ENCODE measurements around the gene DSTN. TPM values are rescaled to one million over a fixed set of nuclear protein-coding genes. Genes with fewer than 3 reads are reported as not detected.
A peak's percentile ranks its signal among the peaks of the same experiment; 100 is the strongest.

Gene DSTN
- total RNA-seq, 1 experiment from 2014 or later = 110 TPM

DNA sequence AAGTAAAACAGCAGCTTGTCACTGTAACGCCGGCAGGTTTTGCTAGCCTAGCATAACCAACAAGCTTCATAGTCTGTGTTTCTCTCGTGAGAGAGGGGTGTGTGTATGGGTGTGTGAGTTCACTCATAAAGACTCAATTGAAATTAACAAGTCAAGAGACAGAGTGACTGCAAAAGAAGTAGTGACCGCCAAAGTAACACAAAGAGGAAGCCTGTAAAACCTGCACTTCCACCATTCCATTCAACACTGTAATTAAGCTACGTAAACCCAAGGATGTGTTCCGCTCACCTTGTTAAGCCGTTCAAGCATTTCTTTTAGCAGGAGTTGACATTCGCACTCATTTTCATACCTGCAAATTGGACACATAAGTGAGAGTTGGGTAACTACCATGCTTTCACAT lies 45.3 kb upstream of the DSTN start:
- Mint-ChIP-seq H3K27me3 (ENCODE audit: unreplicated experiment) (no peaks in the 10 kb centered on the region), H3K27ac (ENCODE audit: unreplicated experiment) (no peak overlapping the region), H3K9me3 (ENCODE audit: low read depth, unreplicated experiment) (no peaks in the 10 kb centered on the region), H3K4me3 (ENCODE audit: low read depth, unreplicated experiment) (no peak overlapping the region), H3K4me1 (ENCODE audit: low read depth, unreplicated experiment) (no peaks in the 10 kb centered on the region), H3K36me3 (ENCODE audit: insufficient read depth, unreplicated experiment) (no peaks in the 10 kb centered on the region)
- no peak for DNase-seq
- intact Hi-C loops (cut with micrococcal nuclease; ENCODE audit: unreplicated experiment) = no loop called here
- BruUV-seq (replicated peaks) = no TSS peak
- CTCF ChIA-PET = no interaction called here
- no peak for TF ChIP-seq CTCF (IDR thresholded peaks at IDR 0.05; ENCODE audit: unreplicated experiment)

- H3K4me1 Mint-ChIP-seq (ENCODE audit: low read depth, unreplicated experiment) = no peaks in the 10 kb centered on the region
- H3K27me3 Mint-ChIP-seq (ENCODE audit: unreplicated experiment) = no peaks in the 10 kb centered on the region
- no peak overlapping the region for H3K27ac Mint-ChIP-seq (ENCODE audit: unreplicated experiment)
- TF ChIP-seq CTCF (IDR thresholded peaks at IDR 0.05; ENCODE audit: unreplicated experiment) = no peak
- intact Hi-C loops (cut with micrococcal nuclease; ENCODE audit: unreplicated experiment) = no loop called here
- no peaks in the 10 kb centered on the region for H3K36me3 Mint-ChIP-seq (ENCODE audit: insufficient read depth, unreplicated experiment)
- BruUV-seq (replicated peaks) = no TSS peak
- no peaks in the 10 kb centered on the region for H3K9me3 Mint-ChIP-seq (ENCODE audit: low read depth, unreplicated experiment)
- CTCF ChIA-PET = no interaction called here
- H3K4me3 Mint-ChIP-seq (ENCODE audit: low read depth, unreplicated experiment) = no peak overlapping the region
- no peak for DNase-seq
These were observed 44.7 kb upstream of the DSTN start for GRCh38 chr20:17525132-17525531.

DNA sequence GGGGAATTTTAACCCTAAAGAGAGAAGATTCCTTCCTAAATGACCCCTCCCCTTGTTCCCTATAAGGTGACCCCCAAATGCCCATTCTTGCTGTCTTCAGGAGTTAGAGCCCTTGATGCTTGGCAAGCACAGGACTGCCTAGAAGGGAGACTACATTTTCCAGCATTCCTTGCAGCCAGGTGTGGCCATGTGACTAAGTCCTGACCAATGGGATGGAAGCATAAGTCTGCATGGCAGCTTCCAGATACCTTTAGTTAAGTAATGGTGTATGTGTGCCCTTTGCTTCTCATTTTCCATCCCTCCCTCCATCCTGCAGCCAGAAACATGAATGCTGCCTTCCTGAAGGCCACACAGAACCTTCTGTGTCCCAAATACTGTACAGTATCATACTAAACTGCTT lies 44.2 kb upstream of the DSTN start:
- CTCF ChIA-PET = no interaction called here
- H3K36me3 Mint-ChIP-seq (ENCODE audit: insufficient read depth, unreplicated experiment) = no peaks in the 10 kb centered on the region
- no TSS peak for BruUV-seq (replicated peaks)
- H3K27ac Mint-ChIP-seq (ENCODE audit: unreplicated experiment) = no peak overlapping the region
- no peaks in the 10 kb centered on the region for H3K4me1 Mint-ChIP-seq (ENCODE audit: low read depth, unreplicated experiment)
- TF ChIP-seq CTCF (IDR thresholded peaks at IDR 0.05; ENCODE audit: unreplicated experiment) = no peak
- intact Hi-C loops (cut with micrococcal nuclease; ENCODE audit: unreplicated experiment) = no loop called here
- no peaks in the 10 kb centered on the region for H3K9me3 Mint-ChIP-seq (ENCODE audit: low read depth, unreplicated experiment)
- H3K4me3 Mint-ChIP-seq (ENCODE audit: low read depth, unreplicated experiment) = no peak overlapping the region
- peak; percentile 19 for DNase-seq
- H3K27me3 Mint-ChIP-seq (ENCODE audit: unreplicated experiment) = no peaks in the 10 kb centered on the region

DNA sequence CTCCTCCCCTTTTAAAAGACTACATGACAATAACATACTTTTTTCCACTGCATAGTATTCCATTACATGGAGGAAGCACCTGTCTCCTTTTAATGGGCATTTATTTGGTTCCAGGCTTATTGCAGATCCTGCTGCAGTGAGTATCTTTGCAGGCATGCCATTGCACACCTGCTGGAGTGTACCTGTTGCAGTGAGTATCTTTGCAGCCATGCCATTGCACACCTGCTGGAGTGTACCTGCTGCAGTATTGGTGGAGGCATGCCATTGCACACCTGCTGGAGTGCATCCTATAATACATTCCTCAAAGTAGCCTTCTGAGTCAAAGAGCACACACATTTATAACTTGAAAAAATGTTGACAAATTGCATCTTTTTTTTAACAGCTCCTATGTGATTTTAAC lies 40.3 kb upstream of the DSTN start:
- no peak for TF ChIP-seq CTCF (IDR thresholded peaks at IDR 0.05; ENCODE audit: unreplicated experiment)
- H3K27me3 Mint-ChIP-seq (ENCODE audit: unreplicated experiment) = no peaks in the 10 kb centered on the region
- no peaks in the 10 kb centered on the region for H3K9me3 Mint-ChIP-seq (ENCODE audit: low read depth, unreplicated experiment)
- no TSS peak for BruUV-seq (replicated peaks)
- CTCF ChIA-PET = no interaction called here
- intact Hi-C loops (cut with micrococcal nuclease; ENCODE audit: unreplicated experiment) = no loop called here
- no peak overlapping the region for H3K4me3 Mint-ChIP-seq (ENCODE audit: low read depth, unreplicated experiment)
- no peak overlapping the region for H3K27ac Mint-ChIP-seq (ENCODE audit: unreplicated experiment)
- no peaks in the 10 kb centered on the region for H3K4me1 Mint-ChIP-seq (ENCODE audit: low read depth, unreplicated experiment)
- H3K36me3 Mint-ChIP-seq (ENCODE audit: insufficient read depth, unreplicated experiment) = peaks cover 6% of the 10 kb centered on the region
- no peak for DNase-seq

- Mint-ChIP-seq H3K9me3 (ENCODE audit: low read depth, unreplicated experiment) (no peaks in the 10 kb centered on the region), H3K27me3 (ENCODE audit: unreplicated experiment) (no peaks in the 10 kb centered on the region), H3K36me3 (ENCODE audit: insufficient read depth, unreplicated experiment) (peaks cover 6% of the 10 kb centered on the region), H3K27ac (ENCODE audit: unreplicated experiment) (no peak overlapping the region), H3K4me3 (ENCODE audit: low read depth, unreplicated experiment) (no peak overlapping the region), H3K4me1 (ENCODE audit: low read depth, unreplicated experiment) (no peaks in the 10 kb centered on the region)
- DNase-seq = no peak
- no peak for TF ChIP-seq CTCF (IDR thresholded peaks at IDR 0.05; ENCODE audit: unreplicated experiment)
- CTCF ChIA-PET = no interaction called here
- BruUV-seq (replicated peaks) = no TSS peak
- intact Hi-C loops (cut with micrococcal nuclease; ENCODE audit: unreplicated experiment) = no loop called here
These were observed 39.7 kb upstream of the DSTN start for GRCh38 chr20:17530153-17530552.
